GM19455 (cell line): ENCODE results near the gene DNAJC5G.
A peak's percentile ranks its signal among the peaks of the same experiment; 100 is the strongest.
"Not testable (repeated sequence)": the region's sequence is repeated elsewhere in the genome, so short reads cannot be mapped to it uniquely, and the experiment has no call there.

Source experiments
- ATAC-seq: cut with Tn5 transposase; IDR thresholded peaks from one replicate; pipeline ENCODE4 v1.9.1; 2021; ENCODE audit not compliant: unreplicated experiment

Gene DNAJC5G

DNA sequence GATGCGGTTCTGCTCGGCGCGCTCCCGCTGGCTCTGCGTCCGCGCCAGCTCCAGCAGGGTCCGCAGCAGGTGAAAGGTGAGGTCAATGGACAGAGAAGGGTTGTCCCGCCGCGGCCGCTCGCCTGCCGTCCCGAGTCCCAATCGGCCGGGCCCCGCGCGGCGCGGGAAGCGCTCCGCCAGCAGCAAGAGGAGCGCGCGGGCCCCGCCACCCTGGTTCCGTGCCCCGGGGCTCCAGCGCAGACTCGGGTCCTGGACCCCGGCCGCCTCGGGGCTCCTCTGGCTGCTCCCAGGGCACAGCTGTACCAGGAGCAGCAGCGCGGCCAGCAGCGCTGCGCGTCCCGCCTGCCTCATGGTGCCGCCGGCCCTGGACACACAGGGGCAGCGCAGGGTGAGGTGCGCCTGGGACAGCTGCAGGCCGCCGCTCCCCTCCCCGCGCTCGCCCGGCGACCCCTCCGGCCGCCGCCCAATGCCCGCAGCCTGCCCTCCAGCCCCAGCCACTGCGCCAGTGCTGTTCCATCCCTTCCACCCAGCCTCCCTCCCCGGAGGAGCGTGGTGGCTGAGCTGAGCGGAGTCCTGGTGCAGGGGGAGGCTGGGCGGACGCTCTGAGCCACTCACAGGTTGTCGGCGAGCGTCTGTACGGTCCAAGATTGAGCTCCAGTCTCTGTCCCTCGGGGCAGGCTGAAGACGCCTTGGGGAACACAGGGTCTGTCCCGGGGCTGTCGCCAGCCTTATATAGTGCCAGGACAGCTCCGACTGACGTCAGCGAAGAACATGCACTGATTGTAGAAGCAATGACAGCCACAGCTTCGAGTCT is 32.5 kb downstream of the DNAJC5G start:
- ATAC-seq: no peak

DNA sequence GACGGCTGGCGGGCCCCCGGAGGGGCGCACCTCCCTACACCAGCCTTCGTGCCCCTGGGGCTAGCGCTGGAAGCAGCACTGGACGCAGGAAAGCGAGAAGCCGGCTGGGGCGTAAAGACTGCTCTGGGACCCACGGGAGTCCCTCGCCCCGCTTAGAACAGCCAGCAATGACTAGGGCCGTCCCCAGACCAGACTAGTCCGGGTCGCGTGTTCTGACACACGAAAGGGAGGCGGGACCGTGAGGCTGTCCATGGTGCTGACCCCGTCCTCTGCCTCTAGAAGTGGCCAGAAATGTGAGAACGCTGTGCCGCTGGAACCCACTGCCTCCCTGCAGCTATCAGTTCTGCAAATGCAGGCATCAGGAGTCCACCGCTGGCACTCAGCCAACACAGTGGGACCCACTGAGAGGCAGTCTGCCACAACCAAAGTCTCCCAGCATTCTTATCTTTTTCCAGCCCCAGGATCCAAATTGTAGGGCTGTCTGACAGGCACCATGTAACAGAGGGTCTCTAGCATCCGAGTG is 33.2 kb downstream of the DNAJC5G start, which contains the start of gene UCN:
UCN (minus strand) TSS at position 87 of the 523 bp plus-strand sequence. CDS start 550 bp downstream, outside the sequence.
- ATAC-seq: no peak

DNA sequence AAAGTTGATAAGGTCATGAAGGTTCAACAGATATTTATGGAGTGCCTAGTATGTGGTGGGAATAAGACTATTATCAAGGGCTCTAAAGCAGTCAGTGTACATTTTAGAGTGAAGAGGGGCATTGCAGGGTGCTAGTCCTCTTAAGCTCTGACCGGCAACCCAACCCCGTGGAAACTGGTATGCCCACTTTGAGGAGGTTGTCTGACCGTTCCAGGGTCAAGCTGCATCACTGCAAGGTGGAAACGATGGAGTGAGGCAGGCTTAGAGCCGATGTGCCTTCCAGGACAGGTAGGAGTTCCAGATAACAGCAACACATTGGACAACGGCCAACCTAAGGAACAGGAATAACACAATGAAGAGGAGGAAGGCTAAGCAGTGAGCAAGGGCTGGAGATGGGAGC is 34.4 kb downstream of the DNAJC5G start:
- no peak for ATAC-seq

DNA sequence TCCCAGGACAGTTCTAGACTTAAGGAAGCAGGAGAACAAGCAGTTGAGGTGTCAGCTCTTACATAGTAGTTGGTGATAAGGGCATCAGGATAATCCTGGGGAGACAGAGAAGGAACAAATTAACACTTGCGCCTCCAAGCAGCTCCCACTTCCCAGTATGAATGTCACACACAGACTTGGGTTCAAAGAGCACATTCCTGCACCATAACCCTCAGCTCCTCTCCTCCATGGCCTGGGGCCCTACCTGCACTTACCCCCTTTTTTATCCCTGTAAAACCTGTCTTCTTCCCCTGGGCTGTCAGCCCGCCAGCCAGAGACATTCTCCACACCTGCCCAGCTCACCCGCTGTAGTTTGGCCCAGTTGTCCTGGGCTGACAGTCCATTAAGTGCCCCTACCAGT is 36.9 kb downstream of the DNAJC5G start:
- ATAC-seq: no peak

DNA sequence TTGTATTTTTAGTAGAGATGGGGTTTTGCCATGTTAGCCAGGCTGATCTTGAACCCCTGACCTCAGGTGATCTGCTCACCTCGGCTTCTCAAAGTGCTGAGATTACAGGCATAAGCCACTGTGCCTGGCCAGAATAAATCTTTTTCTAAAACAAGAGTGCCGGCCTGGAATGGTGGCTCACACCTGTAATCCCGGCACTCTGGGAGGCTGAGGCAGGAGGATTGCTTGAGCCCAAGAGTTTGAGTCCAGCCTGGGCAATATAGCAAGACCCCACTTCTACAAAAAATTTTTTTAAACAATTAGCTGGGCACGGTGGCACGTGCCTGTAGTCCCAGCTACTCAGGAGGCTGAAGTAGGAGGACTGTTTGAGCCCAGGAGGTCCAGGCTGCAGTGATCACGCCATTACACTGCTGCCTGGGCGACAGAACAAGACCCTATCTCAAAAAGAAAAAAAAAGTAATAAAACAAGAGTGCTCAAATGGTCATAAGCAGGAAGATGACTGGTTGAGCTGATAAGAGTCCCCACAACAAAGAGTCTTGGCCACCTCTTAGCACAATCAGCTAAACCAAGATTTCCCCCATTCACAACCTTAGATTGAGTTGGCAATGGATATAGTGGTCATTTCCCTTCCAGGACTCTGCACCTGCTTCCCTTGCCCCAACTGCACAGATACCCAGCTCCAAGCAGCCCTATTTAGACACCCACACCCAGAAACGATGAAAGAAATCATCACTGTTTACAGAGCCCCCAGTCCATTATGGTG is 38.8 kb downstream of the DNAJC5G start:
- no peak for ATAC-seq

DNA sequence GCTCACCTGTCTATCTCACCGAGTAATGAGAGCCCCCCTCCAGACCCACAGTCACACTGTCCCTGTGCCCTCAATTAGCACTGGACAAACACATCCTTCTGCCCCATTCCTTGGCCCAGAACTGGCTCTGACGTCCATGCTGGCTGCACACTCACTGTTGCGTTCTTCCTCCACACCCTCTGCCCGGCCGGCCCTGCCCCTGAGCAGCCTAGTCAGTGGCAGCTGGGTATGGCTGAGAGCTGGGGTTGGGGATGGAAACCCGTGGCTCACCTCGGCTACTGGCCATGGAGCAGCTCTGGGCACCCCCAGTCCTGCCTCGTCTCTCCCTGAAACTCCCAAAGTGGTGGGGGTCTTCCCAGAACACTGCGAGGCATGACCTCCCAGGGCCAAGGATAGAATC is 39.5 kb downstream of the DNAJC5G start:
- ATAC-seq: no peak

DNA sequence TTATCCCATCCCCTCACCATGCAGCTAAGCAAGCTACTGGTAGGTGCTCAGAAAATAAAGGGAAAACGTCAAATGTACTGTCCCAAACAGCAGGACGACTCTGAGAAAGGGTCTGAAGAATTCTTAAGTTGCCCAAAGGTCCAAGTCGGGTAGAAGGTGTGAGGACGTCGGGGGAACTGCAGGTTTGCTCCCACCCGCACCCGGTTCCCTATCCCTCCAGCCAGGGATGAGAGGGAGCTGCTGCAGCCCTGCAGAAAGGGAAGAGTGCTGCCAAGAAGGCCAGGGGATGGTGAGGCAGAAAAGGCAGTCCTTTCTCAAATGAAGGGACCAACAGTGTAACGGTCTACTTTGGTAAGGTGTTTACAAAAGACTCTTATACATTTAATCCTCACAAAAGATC is 39.9 kb downstream of the DNAJC5G start:
- no peak for ATAC-seq

DNA sequence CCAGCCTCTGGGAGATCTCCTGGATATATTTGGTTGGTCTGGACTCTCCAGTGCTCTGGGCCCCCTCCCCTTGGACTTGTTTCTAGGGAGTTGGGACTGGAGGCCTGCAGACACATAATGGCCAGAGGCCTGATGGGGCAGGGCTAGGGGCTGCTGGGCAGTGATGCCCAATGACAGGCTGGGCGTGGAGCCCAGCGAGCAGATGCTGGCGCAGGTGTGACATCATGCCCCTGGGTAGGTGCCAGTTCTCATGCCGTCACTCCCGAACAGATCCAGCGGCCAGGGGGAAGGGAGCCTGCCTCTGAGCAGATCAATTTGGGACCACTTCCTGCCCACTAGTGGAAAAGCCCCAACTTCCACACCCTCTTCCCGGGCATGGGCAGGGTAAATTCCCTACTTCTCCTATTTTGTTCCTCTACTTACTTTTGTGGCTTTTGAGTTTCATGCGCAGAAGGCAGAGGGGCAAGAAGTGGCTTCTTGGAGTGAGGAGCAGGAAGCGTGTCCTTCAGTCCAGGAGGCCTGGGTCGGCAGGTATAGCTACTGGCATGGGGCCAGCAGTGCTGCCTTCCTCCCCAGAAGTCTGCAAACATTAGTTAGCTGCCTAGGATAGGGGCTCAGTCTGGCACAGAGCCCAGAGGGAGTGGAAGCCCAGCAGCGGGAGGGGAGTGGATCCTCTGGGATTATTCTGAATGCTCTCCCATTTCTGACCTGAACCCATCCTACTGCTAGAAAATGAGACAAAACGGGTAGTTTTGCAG is 41.6 kb downstream of the DNAJC5G start:
- no peak for ATAC-seq

DNA sequence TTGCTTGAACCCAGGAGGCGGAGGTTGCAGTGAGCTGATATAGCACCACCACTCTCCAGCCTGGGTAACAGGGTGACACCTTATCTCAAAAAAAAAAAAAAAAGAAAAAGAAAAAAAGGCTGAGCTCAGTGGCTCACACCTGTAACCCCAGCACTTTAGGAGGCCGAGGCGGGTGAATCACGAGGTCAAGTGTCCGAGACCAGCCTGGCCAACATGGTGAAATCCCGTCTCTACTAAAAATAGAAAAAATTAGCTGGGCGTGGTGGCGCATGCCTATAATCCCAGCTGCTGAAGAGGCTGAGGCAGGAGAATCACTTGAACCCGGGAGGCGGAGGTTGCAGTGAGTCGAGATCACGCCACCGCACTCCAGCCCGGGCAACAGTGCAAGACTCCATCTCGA is 44.6 kb downstream of the DNAJC5G start:
- not testable (repeated sequence) for ATAC-seq

DNA sequence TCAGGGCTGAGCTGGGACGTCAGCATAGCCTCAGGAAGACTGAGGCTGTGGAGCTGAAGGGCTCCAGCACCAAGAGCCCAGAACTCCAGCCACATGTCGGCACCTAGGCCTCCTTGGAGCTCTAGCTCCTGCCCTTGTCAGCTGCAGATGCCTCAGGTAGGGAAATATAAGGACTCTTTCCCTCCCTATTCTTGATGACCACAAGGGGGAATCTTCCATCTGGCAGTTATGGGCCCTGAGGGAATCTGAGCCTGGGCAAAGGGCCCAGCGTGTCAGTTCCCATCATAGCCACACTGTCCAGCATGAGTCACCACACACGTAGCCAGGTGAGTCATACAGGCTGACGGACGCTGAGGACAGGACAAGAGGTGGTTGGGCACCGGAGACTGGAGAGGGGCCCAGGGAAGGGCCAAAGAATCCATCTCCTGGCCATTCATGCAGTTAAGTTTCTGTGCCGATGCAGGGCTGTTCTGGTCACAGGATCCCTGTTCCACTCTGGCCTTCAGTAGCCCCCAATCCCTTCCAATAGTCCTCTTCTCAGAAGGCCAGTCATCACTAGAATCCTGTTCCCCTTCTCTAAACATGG is 45.8 kb downstream of the DNAJC5G start:
- ATAC-seq: no peak

DNA sequence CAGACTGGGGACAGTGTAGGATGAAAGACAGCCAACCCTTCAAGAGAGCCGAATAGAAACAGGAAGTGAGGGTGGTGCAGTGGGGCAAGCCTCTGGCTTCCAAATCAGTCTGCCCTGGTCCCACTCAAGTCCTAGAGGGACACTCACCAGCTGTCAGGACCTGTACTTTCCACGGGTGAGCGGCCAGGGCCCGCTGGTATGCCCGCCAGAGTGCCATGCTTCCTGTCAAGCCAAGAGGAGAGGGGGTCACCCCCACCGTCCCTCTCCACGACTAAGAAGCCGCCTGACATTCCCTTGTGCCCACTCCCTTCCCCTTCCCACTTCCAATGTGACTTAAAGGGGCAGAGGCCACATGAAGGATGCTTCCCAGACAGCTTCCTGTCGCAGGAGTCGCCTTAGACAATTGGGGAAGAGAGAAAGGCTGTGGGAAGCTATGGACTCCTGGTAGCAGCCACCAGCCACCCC is 47.1 kb downstream of the DNAJC5G start:
- no peak for ATAC-seq

DNA sequence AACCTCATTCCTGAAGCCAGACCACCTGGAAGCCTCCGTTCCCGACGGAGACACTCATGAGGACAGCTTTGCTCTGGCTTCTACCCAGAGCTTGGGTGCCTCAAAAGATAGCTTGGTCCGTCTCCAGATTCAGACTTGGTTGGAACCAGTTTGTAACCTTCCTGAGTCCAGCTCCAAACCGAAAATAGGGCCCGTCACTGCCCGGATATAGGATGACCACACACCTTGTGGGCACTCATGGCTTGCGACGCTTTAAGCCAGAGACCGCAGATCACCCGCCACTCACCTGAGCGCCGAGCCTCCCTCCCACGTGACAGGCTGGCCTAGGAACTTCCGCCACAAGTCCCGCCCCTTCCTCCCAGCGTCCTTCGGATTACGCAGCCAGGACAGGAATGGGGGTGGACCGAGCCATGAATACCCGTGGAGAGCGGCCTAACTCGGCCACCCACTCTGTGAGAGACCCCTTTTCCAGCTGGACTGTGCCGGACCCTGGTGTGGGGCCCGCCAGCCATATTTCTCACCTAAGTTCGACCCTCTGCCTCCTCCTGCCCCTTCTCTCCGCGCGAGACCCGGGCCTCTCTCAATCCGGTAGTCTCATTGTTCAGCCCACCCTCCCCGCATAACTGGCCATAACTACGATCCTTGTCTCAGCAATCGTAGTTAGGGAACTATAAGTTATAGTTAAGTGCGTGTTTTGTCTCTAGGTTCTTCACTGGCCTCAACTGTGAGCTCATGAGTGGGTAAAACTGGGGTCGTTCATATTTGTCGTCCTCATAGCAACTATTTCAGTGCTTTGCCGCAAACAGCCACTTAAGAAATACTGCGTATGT is 47.7 kb downstream of the DNAJC5G start, which contains the start of gene MPV17:
MPV17 (minus strand) TSS at position 332 of the 830 bp plus-strand sequence. CDS start 580 bp downstream, outside the sequence.
- peak; percentile 92 for ATAC-seq

DNA sequence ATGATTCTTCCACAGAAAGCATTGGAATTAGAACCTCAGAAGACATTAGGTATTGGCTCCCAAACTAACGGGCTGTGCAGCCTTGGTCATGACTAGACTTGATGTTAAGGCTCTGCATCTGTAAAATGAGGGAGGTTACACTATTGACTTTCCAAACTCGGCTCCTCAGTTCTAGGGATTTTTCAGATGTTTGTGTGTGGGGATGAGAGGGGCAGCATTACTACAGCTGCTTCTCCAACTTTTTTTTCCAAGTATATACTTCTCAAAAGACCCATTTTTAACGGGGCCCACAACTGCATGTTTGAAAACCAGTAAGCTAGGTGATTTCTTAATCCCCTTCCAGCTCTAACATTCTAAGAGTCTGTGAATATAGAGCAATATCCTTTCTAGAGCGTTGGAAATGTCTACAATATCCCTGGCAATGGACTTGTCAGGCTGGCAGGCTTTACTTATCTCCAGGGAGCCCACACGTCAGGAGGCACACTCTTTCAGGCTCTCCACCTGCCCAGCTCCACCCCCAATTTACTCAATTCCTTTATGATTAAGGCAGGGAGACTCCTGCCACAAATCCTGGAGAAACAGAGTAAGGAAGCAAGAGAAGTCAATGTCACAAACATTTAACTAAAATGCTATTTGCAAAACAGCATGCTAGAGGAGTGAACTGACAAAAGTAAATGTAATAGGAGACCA is 48.5 kb downstream of the DNAJC5G start:
- no peak for ATAC-seq

DNA sequence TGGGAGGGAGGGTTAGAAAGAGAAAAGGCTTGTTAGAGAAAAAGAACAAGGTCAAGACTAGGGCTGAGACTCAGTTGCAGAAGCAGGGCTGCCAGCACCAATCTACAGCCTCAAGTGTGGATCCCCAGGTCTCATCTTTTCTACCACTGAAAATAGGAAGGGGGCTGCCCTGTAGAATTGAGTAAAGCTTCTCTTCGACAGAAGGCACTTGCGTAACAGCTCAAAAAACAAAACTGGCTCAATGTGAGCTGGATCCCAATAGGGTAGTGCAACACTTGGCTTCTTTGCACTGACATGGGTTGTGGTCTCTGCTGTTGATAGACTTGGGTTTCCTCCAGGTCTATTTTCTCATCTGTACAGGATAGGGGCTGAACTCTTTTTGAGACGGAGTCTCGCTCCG is 49.5 kb downstream of the DNAJC5G start:
- ATAC-seq: no peak
